Spleen (tissue), 7 donors: ENCODE measurements around the gene UHRF1.

Experiments
- POLR2AphosphoS5 ChIP-seq, 3 donors: sonication (generic); formaldehyde crosslinking; IDR thresholded peaks; one replicate each; pipeline ENCODE4 v1.5.1; 2017; ENCODE audit warnings: antibody characterized with exemption in 3 of 3
- TF ChIP-seq, protein P1 (sequence below), 11 experiments: fragments of 200-600 bp in 7 of 11; fragments of 450-650 bp in 4 of 11; sonication (generic) in 4 of 11; IDR thresholded peaks in 8 of 11; conservative IDR thresholded peaks in 3 of 11; 1 replicate in 7 of 11; 2 replicates in 4 of 11; pipeline versions ENCODE4 v1.4.0 to v1.8.0; 2016 to 2021; ENCODE audit warnings: antibody characterized with exemption in 11 of 11, inconsistent platforms in 4 of 11, mild to moderate bottlenecking in 1 of 11
- donor health status: DM: no; HTN: no; CAD: no; lungs with moderate emphysema.
- donor health status: DM: no; HTN: no; CAD: no.
- donor health status: DM: no; HTN: no; CAD: no.

DNA sequence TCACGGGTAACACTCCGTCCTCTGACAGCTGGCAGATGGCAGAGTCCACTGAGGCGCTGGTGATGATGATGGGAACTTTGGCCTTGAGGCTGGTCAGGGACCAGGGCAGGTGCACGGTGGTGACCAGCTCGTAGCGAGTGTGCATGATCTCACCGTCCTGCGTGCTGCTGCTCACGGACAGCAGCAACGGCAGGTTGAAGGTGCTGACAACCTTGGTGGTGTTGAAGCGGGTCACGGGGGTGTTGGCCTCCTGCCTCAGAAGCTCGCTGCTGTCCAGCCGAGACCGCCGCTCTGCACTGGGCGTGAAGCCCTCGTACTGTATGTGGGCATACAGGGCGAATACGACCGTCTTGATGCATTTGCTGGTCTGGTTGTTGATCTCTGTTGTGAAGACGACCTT is 18.2 kb upstream of the UHRF1 start:
- TF ChIP-seq, protein P1, sequence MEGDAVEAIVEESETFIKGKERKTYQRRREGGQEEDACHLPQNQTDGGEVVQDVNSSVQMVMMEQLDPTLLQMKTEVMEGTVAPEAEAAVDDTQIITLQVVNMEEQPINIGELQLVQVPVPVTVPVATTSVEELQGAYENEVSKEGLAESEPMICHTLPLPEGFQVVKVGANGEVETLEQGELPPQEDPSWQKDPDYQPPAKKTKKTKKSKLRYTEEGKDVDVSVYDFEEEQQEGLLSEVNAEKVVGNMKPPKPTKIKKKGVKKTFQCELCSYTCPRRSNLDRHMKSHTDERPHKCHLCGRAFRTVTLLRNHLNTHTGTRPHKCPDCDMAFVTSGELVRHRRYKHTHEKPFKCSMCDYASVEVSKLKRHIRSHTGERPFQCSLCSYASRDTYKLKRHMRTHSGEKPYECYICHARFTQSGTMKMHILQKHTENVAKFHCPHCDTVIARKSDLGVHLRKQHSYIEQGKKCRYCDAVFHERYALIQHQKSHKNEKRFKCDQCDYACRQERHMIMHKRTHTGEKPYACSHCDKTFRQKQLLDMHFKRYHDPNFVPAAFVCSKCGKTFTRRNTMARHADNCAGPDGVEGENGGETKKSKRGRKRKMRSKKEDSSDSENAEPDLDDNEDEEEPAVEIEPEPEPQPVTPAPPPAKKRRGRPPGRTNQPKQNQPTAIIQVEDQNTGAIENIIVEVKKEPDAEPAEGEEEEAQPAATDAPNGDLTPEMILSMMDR (IDR thresholded peaks at IDR 0.05 in 8 of 11, conservative IDR thresholded peaks at IDR 0.05 in 3 of 11) = no peak
- TF ChIP-seq POLR2AphosphoS5 (IDR thresholded peaks at IDR 0.05) = peak in 1 of 3 donors; percentile 29
